ENCODE data around the gene MFN2.

DNA sequence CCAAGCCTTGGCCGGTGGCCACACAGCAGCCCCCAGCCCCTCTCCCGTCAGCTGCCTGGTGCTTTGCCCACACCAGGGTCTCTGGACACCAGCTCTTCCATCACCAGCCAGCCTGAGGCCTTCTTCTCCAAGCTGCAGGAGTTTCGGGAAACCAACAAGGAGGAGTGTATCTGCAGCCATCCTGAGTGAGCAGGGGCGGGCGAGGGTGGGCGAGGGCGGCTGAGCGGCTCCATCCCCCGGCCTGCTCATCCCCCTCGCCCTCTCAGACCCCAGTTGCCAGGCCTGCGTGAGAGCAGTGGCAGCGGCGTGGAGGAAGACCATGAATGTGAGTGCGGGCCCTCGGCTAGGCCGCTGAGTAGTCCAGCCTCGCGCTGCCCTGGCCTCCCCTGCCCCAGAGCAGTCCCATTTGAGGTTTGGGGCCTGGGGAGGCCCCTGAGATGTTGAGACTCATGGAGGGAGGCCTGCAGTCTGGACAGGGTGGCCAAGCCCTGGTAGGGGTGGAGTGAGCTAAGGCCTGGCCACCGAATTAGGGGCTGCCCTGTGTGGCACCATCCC is 48.8 kb downstream of the MFN2 start:
- no peak for TF ChIP-seq ARNT (IDR thresholded peaks at IDR 0.05)
- TF ChIP-seq FOXA1 (IDR thresholded peaks at IDR 0.05), result no peak
- TF ChIP-seq SUZ12 (IDR thresholded peaks at IDR 0.05), result no peak
- no peak for TF ChIP-seq SP1 (IDR thresholded peaks at IDR 0.05)
- TF ChIP-seq, protein P1, sequence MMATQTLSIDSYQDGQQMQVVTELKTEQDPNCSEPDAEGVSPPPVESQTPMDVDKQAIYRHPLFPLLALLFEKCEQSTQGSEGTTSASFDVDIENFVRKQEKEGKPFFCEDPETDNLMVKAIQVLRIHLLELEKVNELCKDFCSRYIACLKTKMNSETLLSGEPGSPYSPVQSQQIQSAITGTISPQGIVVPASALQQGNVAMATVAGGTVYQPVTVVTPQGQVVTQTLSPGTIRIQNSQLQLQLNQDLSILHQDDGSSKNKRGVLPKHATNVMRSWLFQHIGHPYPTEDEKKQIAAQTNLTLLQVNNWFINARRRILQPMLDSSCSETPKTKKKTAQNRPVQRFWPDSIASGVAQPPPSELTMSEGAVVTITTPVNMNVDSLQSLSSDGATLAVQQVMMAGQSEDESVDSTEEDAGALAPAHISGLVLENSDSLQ (IDR thresholded peaks at IDR 0.05), result no peak
- no peak for TF ChIP-seq TARDBP (IDR thresholded peaks at IDR 0.05)
- no peak for TF ChIP-seq CTBP1 (IDR thresholded peaks at IDR 0.05; ENCODE audit: borderline replicate concordance)
- no peak for TF ChIP-seq NFRKB (IDR thresholded peaks at IDR 0.05)
